Measurements from ENCODE around the gene CEP126. TPM values are rescaled to one million over a fixed set of nuclear protein-coding genes. Genes with fewer than 3 reads are reported as not detected.
A peak's percentile ranks its signal among the peaks of the same experiment; 100 is the strongest.

Gene CEP126, protein sequence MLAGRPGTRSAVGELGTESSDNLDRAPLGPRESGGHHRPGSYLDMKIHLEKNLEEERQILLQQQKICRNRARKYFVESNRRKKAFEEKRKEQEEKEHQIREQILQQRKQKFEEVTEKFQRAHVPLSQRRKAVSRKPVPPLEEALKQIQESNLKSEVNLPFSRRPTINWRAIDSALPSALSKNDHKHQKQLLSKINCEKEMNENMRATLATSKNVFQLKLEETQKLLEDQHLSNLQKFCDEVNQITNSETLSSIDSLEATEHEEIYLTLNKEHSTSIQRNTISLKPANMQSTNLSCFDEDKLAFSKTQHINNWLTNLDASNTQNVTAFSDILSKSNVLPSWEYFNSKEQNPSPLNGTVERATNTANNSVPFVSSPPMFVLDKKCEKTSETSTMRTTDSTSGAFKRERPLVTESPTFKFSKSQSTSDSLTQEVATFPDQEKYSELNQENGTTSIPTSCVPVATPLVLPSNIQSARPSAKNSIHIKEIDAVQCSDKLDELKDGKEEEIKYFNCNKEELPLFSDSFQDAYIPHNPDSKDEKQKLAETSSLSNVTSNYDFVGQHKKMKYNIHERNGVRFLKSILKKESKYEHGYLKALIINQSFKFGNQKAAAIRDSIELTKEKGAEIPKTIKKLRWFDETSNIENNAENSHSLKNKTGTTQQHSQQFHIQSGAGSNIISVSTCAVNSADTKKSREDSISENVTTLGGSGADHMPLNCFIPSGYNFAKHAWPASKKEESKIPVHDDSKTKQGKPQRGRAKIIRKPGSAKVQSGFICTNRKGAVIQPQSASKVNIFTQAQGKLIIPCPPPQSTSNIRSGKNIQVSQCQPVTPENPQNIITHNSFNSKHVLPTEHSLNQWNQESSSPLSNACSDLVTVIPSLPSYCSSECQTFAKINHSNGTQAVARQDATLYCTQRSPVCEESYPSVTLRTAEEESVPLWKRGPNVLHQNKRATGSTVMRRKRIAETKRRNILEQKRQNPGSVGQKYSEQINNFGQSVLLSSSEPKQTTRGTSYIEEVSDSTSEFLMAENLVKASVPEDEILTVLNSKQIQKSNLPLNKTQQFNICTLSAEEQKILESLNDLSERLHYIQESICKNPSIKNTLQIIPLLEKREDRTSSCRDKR
- total RNA-seq (ENCODE audit: unreplicated experiment): 9.4 TPM
- long read RNA-seq, full-length matches to known transcripts: 1 of 2 reads
- long read RNA-seq, partial matches to known transcripts: 1 of 2 reads
- long read RNA-seq, other reads (novel, unspliced or antisense): 0 of 2 reads

DNA sequence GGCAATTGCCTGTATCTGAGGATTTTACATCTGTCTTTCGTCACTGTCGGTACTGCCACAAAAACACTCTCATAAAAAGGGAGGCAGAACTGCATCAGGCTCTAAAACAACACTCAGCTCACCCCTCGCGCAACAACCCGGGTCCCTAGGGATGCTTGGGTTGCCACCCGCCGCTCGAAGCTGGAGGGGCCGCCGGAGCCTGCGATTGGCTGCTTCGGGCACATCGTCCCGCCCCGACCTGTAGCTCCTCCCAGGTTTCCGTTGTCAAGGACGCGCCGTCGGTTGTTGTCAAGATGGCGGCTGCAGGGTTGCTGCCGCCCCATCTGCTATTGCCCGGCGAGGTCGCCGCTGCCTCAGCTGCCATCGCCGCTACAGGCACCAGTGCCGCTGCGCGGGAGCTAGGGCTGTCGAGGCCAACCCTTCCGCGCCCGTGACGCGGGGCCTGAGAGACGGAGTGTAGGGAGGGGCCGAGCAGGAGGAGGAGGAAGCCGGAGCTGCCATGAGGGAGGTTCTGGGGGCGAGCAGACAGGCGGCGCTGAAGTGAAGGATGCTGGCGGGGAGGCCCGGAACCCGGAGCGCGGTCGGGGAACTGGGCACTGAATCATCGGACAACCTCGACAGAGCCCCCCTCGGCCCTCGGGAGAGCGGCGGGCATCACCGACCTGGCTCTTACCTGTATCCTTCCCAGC, at the start of gene CEP126:
TSS of gene CEP126 (plus strand) at position 273 of the 689 bp plus-strand sequence. CDS start at position 548, 275 bp downstream.
- Mint-ChIP-seq H3K4me3 (ENCODE audit: unreplicated experiment) (peak within 1 kb of the TSS; percentile 93), H3K27me3 (ENCODE audit: unreplicated experiment) (peaks cover 15% of the 10 kb centered on the region), H3K27ac (ENCODE audit: unreplicated experiment) (peak within 1 kb of the TSS; percentile 95), H3K4me1 (ENCODE audit: unreplicated experiment) (peaks cover 54% of the 10 kb centered on the region), H3K36me3 (ENCODE audit: low read depth, unreplicated experiment) (peaks cover 4% of the 10 kb centered on the region), H3K9me3 (ENCODE audit: unreplicated experiment) (no peaks in the 10 kb centered on the region)
- peak; percentile 95 for DNase-seq (ENCODE audit: low spot score)
- TF ChIP-seq, protein P1, sequence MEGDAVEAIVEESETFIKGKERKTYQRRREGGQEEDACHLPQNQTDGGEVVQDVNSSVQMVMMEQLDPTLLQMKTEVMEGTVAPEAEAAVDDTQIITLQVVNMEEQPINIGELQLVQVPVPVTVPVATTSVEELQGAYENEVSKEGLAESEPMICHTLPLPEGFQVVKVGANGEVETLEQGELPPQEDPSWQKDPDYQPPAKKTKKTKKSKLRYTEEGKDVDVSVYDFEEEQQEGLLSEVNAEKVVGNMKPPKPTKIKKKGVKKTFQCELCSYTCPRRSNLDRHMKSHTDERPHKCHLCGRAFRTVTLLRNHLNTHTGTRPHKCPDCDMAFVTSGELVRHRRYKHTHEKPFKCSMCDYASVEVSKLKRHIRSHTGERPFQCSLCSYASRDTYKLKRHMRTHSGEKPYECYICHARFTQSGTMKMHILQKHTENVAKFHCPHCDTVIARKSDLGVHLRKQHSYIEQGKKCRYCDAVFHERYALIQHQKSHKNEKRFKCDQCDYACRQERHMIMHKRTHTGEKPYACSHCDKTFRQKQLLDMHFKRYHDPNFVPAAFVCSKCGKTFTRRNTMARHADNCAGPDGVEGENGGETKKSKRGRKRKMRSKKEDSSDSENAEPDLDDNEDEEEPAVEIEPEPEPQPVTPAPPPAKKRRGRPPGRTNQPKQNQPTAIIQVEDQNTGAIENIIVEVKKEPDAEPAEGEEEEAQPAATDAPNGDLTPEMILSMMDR (IDR thresholded peaks at IDR 0.05; ENCODE audit: unreplicated experiment): no peak

DNA sequence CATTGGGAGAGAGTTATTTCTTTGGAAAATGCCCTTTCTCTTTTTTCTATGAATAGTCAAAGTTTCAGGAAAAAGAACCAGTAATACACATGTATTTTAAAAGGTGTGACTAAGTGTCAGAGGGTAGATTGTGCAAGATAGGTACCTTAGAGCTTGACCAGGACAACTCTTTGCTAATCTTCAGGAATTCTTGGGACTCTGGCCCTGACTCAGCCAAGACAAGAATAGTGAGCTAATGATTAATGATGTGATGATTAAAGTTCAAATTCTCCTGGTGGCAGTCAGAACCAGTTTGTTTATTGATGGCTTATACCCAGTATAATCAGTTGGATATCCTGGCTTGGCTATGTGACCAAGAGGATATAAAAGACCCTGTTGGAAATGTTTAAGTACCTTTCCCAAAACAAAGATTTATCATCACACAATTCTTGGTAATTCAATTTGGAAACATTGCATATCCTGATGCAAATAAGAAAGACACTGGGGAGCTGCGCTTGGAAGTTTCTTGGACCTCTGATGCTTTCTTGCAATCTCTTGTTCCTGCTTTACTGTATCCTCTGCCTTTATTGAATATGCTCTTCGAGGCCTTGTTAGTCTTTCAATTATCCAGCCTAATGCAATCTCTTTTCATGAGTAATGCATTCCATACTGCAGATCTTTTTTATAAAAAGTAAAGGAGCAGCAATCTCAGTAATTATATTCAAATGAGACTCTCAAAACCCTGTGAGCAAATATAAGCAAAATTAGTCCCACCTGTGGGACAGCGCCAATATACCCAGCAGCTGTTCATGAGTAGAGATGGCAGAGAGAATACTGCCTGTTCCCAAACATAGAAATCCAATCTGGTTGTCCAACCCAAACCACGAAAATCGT, 48.0 kb upstream of the CEP126 start:
- TF ChIP-seq, protein P1 (IDR thresholded peaks at IDR 0.05; ENCODE audit: unreplicated experiment): no peak
- H3K27ac Mint-ChIP-seq (ENCODE audit: unreplicated experiment): no peak overlapping the region

DNA sequence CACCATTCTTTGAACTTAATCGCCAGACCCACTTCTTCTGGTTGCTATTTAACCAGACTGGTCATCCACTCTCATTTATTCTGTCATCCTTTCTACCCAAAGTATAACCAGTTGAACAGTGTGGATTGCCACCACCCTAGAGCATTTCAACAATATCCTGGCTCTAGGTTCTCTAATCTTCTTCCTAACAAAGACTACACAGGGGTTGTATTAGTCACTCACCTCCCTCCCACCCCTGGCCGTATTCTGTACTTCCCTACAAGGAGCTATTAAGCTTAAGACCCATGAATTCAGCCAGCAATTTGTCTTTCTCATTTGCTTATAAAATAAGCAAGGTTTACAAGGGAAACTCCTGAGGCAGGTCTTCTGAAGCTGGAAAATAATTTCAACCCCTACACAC, 46.9 kb upstream of the CEP126 start:
- no peak overlapping the region for H3K4me3 Mint-ChIP-seq (ENCODE audit: unreplicated experiment)
- H3K4me1 Mint-ChIP-seq (ENCODE audit: unreplicated experiment): no peaks in the 10 kb centered on the region
- peaks cover 8% of the 10 kb centered on the region for H3K36me3 Mint-ChIP-seq (ENCODE audit: low read depth, unreplicated experiment)
- TF ChIP-seq, protein P1 (IDR thresholded peaks at IDR 0.05; ENCODE audit: unreplicated experiment): no peak
- no peaks in the 10 kb centered on the region for H3K9me3 Mint-ChIP-seq (ENCODE audit: unreplicated experiment)
- DNase-seq (ENCODE audit: low spot score): no peak
- no peak overlapping the region for H3K27ac Mint-ChIP-seq (ENCODE audit: unreplicated experiment)
- H3K27me3 Mint-ChIP-seq (ENCODE audit: unreplicated experiment): peaks cover 1% of the 10 kb centered on the region

More for the DNA sequence above, 48.0 kb upstream of the CEP126 start:
- Mint-ChIP-seq H3K9me3 (ENCODE audit: unreplicated experiment) (no peaks in the 10 kb centered on the region), H3K4me1 (ENCODE audit: unreplicated experiment) (peaks cover 4% of the 10 kb centered on the region), H3K36me3 (ENCODE audit: low read depth, unreplicated experiment) (peaks cover 8% of the 10 kb centered on the region), H3K27me3 (ENCODE audit: unreplicated experiment) (peaks cover 3% of the 10 kb centered on the region), H3K4me3 (ENCODE audit: unreplicated experiment) (no peak overlapping the region)
- no peak for DNase-seq (ENCODE audit: low spot score)

DNA sequence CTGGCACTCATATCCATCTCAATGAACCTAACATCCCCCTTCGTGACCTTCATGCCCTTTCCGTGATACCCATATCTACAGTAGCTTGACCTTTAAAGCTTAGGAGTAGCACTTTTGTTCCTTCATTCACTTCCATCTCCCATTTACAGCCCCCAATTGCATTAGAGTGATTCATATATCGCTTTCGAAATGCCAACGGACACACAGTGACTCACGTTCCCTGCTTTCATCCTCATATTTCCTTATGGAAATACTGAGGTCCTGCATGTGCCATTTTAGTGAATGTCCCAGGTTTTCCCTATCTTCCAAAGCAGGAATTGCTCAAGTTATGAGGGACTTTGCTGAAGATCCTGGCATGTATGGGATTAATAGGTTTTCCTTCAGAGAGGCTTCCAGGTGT, 44.3 kb upstream of the CEP126 start:
- Mint-ChIP-seq H3K4me3 (ENCODE audit: unreplicated experiment) (no peak overlapping the region), H3K27me3 (ENCODE audit: unreplicated experiment) (peaks cover 1% of the 10 kb centered on the region), H3K9me3 (ENCODE audit: unreplicated experiment) (no peaks in the 10 kb centered on the region), H3K4me1 (ENCODE audit: unreplicated experiment) (no peaks in the 10 kb centered on the region), H3K27ac (ENCODE audit: unreplicated experiment) (no peak overlapping the region), H3K36me3 (ENCODE audit: low read depth, unreplicated experiment) (no peaks in the 10 kb centered on the region)
- no peak for DNase-seq (ENCODE audit: low spot score)
- TF ChIP-seq, protein P1 (IDR thresholded peaks at IDR 0.05; ENCODE audit: unreplicated experiment): no peak

All from endothelial cell (in vitro differentiated cells).